HEK293T (cell line): Measurements from ENCODE around the gene PHF14.

ENCODE experiments used
- BHLHE40 ChIP-seq: fragments of 450-650 bp; IDR thresholded peaks from 2 replicates; pipeline ENCODE4 v1.6.1; 2016; ENCODE audit warnings: mild to moderate bottlenecking, moderate library complexity, borderline replicate concordance
- CTBP1 ChIP-seq: fragments of 450-650 bp; IDR thresholded peaks from 2 replicates; pipeline ENCODE4 v1.6.1; 2016; ENCODE audit warnings: borderline replicate concordance
- FOXK2 ChIP-seq: fragments of 450-650 bp; IDR thresholded peaks from 2 replicates; pipeline ENCODE4 v1.6.1; 2016; ENCODE audit warnings: mild to moderate bottlenecking
- FOXM1 ChIP-seq: fragments of 450-650 bp; IDR thresholded peaks from 2 replicates; pipeline ENCODE4 v1.6.1; 2017; ENCODE audit warnings: mild to moderate bottlenecking, borderline replicate concordance
- NFRKB ChIP-seq: fragments of 450-650 bp; IDR thresholded peaks from 2 replicates; pipeline ENCODE4 v1.6.1; 2016; ENCODE audit warnings: mild to moderate bottlenecking, moderate library complexity
- SP1 ChIP-seq: fragments of 450-650 bp; IDR thresholded peaks from 2 replicates; pipeline ENCODE4 v1.6.1; 2017
- SUZ12 ChIP-seq: fragments of 450-650 bp; IDR thresholded peaks from 2 replicates; pipeline ENCODE4 v1.6.1; 2016; ENCODE audit warnings: mild to moderate bottlenecking
- ZNF384 ChIP-seq: fragments of 450-650 bp; IDR thresholded peaks from 2 replicates; pipeline ENCODE4 v1.6.1; 2016

- TF ChIP-seq SP1: no peak
- no peak for TF ChIP-seq SUZ12
- TF ChIP-seq ZNF384: no peak
- no peak for TF ChIP-seq FOXM1
- TF ChIP-seq CTBP1: no peak
- no peak for TF ChIP-seq BHLHE40
- no peak for TF ChIP-seq NFRKB
- no peak for TF ChIP-seq FOXK2
These were observed 36.0 kb downstream of the PHF14 start for GRCh38 chr7:11009631-11010030.
